Measurements from ENCODE around the gene MFAP2.
"Not testable (repeated sequence)": the region's sequence is repeated elsewhere in the genome, so short reads cannot be mapped to it uniquely, and the experiment has no call there.

The MFAP2 gene

DNA sequence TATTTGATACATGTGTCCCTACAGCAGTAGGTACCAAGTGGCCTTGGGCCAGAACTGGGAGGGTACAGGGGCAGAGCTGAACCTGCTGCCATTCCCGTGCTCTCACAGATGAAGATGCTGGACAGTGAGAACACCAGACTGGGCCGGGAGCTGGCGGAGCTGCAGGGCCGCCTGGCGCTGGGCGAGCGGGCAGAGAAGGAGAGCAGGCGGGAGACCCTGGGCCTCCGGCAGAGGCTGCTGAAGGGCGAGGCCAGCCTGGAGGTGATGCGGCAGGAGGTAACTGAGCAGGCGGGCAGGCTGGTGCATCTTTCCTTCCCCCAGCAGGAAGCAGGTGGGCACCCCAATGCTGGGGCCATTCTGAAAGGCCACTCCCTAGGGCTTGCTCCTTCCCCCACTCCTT is 21.9 kb downstream of the MFAP2 start:
- DNase-seq = no peak

GRCh38 chr1:16957731-16958130 is 22.7 kb downstream of the MFAP2 start:
- DNase-seq = no peak

DNA sequence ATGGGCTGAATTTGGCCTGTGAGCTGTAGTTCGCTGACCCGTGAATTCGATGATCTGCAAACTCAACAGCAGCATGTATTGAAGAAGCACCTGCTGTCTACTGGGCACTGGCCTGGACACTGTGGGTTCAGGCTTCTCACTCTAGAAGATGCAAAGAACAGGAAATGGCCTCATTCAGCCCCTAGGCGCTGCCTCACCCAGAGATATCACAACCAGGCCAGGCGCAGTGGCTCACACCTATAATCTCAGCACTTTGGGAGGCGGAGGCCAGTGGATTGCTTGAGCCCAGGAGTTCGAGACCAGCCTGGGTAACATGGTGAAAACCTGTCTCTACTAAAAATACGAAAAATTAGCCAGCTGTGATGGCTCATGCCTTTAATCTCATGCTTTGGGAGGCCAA is 23.6 kb downstream of the MFAP2 start:
- no peak for DNase-seq

DNA sequence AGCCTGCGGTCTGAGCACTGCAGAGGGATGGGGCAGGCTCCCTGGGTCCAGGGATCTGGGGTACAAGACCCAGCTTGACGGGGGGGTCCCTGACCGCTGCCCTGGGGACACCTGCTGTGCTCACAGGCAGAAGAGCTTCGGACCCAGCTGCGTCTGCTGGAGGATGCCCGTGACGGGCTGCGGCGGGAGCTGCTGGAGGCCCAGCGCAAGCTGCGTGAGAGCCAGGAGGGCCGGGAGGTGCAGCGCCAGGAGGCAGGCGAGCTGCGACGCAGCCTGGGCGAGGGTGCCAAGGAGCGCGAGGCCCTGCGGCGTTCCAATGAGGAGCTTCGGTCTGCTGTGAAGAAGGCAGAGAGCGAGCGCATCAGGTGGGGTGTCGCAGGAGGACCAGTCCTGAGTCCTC is 25.2 kb downstream of the MFAP2 start:
- no peak for DNase-seq

- DNase-seq = no peak
Measured at GRCh38 chr1:16954579-16954978, 25.8 kb downstream of the MFAP2 start.

DNA sequence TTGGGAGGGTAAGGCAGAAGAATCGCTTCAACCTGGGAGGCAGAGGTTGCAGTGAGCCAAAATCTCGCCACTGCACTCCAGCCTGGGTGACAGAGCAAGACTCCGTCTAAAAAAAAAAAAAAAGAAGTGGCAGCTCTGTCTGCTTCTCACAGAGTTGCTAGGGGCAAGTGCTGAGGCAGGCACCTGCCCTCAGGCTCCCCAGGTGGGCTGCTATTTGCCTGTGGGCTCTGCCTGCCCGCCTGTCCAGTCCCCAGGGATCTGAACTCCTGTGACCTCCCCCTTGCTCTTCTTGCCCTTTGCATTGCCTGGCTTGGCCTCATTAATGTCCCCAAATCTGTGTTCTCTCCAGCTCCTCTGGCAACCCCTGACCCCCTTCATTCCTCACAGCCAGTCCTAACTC is 28.0 kb downstream of the MFAP2 start:
- DNase-seq = not testable (repeated sequence)

DNA sequence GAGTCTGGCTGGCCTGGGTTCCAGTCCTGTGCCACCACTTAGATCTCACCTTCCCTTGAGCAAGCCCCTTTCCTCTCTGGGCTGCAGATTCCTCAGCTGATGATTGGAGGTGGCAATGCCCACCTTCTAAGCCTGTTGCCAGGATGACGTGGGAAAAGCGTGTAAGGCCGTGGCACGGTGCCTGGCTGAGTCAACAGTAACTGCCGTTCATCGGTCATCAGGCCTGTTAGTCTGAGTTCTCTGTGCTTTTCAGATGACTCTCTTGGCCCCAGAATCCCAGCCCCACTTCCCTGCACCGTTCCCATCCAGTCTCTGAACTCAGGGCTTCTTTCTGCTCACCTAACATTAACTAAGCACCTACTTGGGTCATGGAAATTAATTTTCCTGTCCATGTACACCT is 31.4 kb downstream of the MFAP2 start:
- peak; percentile 70 for DNase-seq

GRCh38 chr1:16948282-16948891 is 32.0 kb downstream of the MFAP2 start:
- not testable (repeated sequence) for DNase-seq

DNA sequence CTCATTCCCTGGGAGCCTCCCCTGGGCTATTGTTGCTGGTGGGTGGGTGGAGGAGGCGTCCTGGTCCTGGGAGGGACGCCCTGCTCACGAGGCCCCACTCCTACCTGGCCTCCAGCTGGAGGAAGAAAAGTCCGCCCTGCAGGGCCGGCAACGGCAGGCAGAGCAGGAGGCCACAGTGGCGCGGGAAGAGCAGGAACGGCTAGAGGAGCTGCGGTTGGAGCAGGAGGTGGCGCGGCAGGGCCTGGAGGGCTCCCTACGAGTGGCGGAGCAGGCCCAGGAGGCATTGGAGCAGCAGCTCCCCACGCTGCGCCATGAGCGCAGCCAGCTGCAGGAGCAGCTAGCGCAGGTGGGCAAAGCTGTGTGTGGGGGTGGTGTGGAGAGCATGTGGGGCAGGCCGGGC is 33.8 kb downstream of the MFAP2 start:
- DNase-seq = no peak

GRCh38 chr1:16946185-16946584 is 34.2 kb downstream of the MFAP2 start:
- DNase-seq = not testable (repeated sequence)

DNA sequence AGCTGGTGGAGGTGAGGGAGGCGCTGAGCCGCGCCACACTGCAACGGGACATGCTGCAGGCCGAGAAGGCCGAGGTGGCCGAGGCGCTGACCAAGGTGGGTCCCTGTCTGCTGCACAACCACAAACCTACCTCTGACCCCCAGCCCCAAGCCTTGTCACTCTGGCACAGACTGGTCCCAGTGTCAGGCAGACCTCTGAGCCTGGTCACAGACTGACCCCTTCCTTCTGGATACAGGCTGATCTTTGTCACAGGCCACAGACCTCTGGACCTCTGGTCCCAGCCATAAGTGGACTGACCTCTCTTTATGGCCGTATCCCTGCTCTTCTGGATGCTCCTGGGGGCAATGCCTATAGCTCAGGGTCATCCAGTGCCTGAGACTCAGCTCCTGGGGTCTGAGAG is 34.9 kb downstream of the MFAP2 start:
- DNase-seq = not testable (repeated sequence)

DNA sequence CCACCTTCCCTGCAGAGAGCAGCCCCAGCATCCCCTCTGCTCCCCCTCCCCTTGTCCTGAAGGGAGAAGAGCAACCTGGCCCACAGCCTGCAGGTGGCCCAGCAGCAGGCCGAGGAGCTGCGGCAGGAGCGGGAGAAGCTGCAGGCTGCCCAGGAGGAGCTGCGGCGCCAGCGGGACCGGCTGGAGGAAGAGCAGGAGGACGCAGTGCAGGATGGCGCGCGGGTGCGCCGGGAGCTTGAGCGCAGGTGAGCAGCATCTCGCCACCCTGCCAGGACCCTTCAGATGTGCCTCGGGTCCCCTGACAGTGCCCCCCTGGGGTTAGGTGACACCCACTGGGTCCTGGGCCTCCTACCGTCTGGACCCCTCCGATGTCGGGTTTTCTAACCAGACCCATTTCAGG is 36.4 kb downstream of the MFAP2 start:
- no peak for DNase-seq

- not testable (repeated sequence) for DNase-seq
Measured at GRCh38 chr1:16939386-16940180, 40.8 kb downstream of the MFAP2 start.

DNA sequence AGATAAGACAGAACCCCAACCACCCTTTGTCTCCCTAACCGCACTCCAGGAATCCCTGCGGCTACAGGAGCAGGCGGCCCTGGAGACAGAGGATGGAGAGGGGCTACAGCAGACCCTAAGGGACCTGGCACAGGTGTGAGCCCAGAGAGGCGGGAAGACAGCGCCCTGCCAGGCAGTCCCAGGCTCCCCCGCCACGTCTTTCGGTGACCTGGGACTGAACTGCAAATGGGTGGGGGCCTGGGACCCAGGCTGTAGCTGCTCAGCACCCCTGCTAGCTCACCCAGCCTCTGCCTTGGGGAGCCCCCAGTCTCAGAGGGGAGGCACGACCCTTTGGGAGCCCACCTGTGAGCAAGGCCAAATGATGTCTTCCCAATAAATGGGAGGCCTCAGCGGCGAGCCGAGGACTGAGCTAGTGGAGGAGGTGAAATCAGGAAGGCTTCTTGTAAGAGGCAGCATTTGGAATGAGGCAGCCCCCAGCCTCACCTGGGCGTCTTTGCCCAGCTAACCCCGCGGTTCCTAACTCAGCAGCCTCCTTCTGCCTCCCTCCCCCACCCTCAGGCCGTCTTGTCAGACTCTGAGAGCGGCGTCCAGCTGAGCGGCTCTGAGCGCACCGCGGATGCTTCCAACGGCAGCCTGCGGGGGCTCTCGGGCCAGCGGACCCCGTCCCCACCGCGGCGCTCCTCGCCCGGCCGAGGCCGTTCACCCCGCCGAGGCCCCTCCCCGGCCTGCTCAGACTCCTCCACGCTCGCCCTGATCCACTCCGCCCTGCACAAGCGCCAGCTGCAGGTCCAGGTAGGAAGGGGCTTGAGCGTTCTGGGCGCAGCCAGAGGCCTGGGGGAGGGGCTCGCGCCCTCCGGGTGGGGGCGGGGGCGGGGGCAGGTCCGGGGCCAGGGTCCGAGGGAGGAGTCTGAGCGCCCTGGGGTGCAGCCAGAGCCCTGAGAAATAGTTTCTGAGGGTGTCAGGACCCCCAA is 41.8 kb downstream of the MFAP2 start:
- DNase-seq = no peak

DNA sequence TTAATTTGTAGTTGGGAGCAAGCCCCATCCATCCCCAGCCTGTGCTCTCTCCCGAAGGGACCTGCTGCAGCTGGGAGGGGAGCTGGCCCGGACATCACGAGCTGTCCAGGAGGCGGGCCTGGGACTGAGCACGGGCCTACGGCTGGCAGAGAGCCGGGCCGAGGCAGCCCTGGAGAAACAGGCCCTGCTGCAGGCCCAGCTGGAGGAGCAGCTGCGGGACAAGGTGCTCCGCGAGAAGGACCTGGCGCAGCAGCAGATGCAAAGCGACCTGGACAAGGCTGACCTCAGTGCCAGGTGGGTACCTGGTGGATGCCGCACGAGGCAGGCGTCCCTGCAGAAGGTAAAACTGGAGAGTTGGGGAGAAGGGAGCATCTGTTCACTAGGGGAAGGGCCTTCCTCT is 43.8 kb downstream of the MFAP2 start:
- DNase-seq = not testable (repeated sequence)

GRCh38 chr1:16933945-16934344 is 46.5 kb downstream of the MFAP2 start:
- DNase-seq = not testable (repeated sequence)

GRCh38 chr1:16931206-16931934 is 49.0 kb downstream of the MFAP2 start:
- DNase-seq = not testable (repeated sequence)

DNA sequence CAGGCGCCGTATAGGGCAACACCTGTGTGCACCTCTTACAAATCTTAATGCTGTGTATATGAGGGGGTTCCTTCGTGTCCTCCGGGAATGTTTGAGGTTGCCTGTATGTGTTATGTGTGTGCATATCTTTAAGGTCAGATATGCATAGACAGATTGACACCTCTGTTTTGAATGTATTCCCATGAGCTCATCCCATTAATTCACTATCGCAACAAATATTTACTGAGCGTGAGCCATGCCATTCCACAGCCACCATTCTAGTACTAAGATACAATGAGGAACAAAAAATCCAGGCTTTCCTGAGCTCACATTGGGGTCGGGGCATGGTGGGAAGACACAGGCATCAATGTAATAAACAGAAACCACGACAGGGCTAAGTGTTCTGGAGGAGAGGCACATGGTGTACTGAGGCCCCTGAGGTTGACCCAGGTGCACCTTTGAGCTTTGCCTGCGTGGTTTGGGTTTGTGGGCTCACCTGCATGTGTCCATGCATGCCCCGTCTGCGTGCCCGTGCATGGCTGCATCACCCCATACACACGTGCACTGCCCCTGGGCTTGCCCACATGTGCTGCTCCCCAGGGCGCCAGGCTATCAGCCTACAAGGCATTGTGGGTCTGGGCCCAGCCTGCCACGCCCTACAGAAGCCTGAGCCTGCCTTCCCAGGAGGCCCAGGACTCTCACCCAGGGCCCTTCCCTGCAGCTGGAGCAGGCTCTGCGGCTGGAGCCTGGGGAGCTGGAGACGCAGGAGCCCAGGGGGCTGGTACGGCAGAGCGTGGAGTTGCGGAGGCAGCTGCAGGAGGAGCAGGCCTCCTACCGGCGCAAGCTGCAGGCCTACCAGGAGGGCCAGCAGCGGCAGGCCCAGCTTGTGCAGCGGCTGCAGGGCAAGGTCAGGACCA is 51.0 kb downstream of the MFAP2 start:
- DNase-seq = not testable (repeated sequence)

DNA sequence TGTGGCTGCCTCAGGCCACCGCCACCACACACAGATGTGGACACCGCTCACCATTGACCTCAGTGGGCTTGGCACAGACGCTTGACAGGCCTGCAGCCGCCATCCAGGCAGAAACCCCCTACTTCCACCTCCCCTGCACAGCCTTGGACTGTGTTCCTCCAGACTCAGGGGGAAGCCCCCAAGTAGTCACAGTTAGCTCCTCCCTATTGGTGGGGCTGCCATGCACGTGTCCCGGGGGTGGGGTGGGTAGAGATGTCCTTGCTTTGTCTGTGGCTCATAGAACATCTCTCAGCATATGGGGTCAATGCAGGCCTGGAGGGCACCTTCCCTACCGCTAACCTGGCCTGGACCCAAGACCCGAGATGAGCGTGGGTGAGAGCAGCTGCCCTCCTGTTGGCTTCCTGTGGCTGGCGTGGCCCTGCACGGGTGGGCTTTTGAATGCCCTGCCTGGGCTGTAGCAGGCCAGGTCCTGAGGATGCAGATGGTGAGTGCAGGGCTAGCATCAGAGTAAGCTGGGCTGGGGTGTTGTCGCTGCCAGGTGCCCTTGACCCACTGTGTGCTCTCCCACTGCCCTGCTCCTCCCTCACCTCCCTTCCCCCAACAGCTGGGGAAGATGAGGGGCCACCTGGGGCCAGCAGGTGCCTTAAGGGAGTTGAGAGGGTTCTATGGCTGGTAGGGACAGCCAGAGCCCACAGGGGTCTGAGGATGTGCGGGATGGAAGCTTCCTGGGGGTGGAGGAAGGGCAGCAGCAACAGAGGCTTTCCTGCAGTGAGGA is 52.5 kb downstream of the MFAP2 start:
- DNase-seq = no peak

DNA sequence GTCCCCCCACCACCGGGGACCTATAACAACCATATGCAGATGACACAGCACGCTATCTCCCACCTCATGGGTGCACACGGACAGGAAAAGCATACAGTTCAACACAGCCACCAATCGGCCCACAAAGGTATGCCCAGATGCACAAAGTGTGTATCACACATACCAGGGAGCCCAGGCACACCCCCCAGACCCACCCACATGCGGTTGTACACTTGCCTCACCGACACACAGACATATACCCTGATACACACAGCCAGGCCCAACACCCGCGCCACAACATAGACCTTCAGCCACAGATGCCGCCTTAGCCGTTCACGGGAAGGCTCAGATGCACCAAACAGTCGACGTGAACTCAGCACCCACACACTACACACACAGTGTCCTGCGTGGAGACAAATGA is 53.2 kb downstream of the MFAP2 start:
- no peak for DNase-seq
